HG02884 (cell line): ENCODE results near the gene FAM135A.
"Not testable (repeated sequence)": the region's sequence is repeated elsewhere in the genome, so short reads cannot be mapped to it uniquely, and the experiment has no call there.

Source experiments
- ATAC-seq: cut with Tn5 transposase; IDR thresholded peaks from one replicate; pipeline ENCODE4 v1.9.1; 2021; ENCODE audit warnings: mild to moderate bottlenecking, moderate library complexity; ENCODE audit not compliant: unreplicated experiment

FAM135A gene

GRCh38 chr6:70456735-70457134 lies 43.4 kb downstream of the FAM135A start:
- no peak for ATAC-seq

GRCh38 chr6:70459235-70459634 lies 45.9 kb downstream of the FAM135A start:
- no peak for ATAC-seq

DNA sequence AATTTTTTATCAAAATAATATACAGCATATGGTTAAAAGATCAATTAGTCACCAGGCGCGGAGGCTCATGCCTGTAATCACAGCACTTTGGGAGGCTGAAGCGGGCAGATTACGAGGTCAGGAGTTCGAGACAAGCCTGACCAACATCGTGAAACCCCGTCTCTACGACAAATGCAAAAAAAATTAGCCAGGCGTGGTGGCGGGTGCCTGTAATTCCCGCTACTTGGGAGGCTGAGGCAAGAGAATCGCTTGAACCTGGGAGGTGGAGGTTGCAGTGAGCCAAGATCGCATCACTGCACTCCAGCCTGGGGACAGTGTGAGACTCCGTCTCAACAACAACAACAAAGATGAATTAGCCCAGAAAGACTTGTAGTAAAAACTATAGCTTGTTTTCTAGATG lies 46.4 kb downstream of the FAM135A start:
- not testable (repeated sequence) for ATAC-seq

GRCh38 chr6:70470016-70470415 lies 56.7 kb downstream of the FAM135A start:
- no peak for ATAC-seq

DNA sequence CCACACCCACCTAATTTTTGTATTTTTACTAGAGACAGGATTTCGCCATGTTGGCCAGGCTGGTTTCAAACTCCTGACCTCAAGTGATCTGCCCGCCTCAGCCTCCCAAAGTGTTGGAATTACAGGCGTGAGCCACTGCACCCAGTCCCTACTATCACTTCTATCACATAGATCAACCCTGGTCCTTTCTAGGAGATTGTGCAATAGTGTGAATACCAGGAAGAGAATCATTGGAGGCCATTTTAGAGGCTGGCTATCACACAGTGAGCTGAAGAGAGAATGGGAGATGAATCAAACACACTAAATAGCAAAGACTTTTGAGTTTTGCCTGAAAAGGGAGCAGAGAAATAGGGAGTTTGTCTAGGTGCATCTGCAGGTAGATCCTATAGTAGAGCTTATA lies 57.2 kb downstream of the FAM135A start:
- not testable (repeated sequence) for ATAC-seq

DNA sequence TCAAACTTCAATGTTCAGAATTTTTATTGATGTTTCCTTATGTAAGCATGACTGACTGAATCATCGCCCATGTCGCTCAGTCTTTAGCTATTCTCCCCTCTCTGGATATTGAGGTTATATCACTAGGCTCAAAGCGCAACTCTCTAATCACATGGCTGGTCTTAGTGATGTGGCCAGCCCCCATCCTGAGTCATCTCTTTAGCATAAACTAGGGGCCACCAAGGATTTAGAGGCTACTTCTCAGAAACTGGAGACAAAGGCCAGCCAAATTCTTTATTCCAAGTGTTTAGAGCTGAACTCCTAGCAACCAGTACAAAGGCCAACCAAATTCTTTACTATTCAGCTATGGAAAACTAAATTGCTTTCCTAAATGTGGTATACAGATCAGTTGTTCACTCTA lies 61.4 kb downstream of the FAM135A start:
- no peak for ATAC-seq

- no peak for ATAC-seq
Measured at GRCh38 chr6:70479236-70479635, 65.9 kb downstream of the FAM135A start.

DNA sequence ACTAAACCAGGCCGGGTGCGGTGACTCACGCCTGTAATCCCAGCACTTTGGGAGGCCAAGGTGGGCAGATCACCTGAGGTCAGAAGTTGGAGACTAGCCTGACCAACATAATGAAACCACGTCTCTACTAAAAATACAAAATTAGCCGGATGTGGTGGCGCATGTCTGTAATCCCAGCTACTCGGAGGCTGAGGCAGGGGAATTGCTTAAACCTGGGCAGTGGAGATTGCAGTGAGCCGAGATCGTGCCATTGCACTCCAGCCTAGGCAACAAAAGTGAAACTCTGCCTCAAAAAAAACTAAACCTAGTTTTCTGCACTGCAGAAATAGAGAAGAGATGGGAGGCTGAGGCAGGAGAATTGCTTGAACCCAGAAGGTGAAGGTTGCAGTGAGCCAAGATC lies 73.3 kb downstream of the FAM135A start:
- not testable (repeated sequence) for ATAC-seq

DNA sequence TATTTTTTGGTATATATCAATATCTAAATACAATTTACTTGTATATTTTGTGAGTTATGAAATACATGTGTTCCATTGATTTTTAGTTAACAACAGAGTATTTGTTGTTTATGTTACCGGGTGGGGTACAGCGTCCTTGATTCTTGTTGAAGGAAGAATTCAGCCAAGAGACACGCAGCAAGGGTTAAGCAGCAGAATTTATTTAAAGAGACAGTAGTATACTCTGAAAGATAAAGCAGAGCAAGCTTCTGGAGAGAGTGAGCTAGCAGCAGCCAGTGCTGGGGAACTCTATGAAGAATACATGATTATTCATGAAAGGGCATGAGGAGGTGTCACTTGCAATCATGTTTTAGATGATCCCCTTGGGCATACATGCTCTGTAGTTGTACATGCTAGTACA lies 76.1 kb downstream of the FAM135A start:
- no peak for ATAC-seq

DNA sequence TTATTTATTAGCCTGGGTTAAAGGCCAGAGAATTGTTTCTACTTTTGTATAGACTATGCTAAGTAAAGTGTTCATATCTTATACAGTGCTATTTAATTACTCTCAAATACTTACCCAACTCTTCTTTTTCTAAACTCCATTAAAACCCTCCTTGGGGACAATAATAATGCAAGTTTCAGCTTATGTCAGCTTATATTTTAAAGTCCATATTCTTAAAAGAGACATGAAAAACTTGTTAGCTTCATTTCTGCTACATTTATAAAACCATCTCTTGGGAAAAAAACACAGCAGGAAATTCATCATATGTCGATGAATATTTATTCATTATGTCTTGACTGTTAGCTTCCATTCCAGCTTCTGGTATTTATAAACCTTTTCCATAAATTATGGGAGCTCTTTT lies 81.5 kb downstream of the FAM135A start:
- ATAC-seq: no peak

- ATAC-seq: not testable (repeated sequence)
Measured at GRCh38 chr6:70495790-70496189, 82.5 kb downstream of the FAM135A start.

DNA sequence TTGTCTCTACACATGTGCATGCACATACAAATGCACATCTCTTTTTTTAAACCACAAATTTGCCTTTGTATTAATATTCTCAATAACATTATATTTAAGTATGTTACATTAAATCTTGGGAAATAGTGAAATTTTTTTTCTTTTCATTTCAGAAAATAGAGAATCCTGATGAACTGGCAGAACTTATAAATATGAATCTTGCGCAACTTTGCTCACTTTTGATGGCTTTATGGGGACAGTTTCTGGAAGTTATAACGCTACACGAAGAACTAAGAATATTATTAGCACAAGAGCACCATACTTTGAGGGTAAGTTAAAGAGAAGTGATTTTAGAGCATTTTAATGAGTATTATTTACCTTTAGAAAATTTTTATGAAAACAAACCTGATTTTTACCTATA lies 89.2 kb downstream of the FAM135A start:
- no peak for ATAC-seq

DNA sequence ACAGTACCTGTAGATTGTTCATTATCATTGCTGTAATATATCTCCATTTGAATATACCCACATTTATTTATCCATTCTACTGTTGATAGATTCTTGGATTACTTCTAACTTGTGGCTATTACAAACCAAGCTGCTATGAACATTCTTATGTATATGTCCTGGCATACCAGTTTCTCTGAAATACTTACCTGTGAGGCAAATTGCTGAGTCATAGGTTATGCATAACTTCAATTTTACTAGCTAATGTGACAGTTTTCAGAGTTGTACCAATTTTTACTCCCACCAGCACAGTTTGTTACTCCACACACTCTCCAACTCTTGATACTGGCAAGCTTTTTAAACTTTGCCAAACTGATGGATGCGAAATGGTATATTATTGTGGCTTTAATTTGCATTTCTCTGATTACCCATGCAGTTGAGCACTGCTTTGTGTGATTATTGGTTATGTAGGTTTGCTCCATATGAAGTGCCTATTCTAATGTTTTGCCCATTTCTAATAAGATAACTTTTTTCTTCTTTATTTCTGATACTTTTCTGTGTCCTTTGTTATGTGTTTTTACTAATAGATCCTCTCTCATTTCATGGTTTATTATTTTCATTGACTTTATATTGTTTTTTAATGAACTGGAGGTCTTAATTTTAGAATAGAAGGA lies 90.6 kb downstream of the FAM135A start:
- no peak for ATAC-seq

DNA sequence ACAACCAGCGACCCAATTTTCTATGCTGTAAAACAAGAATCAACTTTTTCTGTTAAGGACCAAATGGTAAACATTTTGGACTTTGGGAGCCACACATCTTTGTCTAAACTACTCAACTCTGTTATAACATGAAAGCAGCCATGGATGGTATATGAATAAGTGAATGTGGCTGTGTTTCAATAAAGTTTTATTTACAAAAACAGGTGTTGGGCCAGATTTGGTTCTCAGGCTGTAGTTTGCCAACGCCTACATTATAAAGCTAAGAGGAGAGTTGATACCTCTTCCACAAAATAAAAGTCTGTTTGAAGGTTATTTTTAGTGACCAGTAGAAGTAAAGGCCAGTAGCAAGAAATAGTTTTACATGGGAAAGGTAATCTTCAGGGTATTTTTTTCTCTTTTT lies 93.0 kb downstream of the FAM135A start:
- no peak for ATAC-seq

DNA sequence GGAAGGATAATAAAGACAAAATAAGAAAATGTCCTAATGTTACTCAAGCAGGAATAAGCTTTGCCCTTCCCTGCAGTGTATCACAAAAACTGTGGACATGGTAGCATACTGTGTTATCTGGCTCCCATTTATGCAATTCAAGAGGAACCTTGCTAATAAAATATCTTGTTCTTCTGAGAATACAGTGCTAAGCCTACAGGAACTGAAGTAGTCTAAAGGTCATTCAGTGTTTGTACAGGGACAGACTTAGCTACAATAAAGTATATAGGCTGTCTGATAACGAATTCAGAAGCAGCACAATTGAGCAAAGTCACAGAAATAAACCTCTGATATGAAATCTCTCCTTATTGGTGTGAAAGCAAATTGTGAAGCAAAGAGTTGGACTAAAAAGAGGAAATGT lies 93.9 kb downstream of the FAM135A start:
- ATAC-seq: no peak

DNA sequence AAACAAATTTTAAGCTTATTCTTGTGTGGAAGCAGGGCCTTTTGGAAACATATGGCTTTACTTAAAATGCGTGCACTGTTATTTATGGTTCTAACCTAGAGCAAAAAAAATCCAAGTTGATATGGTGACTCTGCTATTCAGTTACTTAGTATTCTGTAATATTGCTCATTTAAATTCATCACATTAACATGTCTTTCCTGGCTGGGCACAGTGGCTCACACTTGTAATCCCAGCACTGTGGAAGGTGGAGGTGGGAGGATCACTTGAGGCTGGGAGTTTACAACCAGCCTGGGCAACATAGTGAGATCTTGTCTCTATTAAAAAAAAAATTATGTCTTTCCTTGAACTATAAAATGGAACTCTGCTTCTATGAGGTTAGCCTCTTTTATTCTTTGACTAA lies 95.6 kb downstream of the FAM135A start:
- no peak for ATAC-seq

DNA sequence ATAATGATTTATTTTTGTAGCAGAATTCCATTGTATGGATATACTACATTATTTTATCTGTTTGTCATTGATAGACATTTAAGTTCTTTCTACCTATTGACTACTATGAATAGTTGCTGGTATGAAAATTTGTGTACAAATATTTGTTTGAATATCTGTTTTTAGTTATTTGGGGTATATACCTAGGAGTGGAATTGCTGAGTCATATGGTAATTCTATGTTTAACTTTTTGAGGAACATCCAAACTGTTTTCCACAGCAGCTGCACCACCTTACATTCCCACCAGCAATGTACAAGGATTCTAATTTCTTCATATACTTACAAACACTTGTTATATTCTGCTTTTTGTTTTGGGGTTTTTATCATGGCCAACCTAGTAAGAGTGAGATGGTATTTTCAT lies 97.3 kb downstream of the FAM135A start:
- ATAC-seq: no peak

GRCh38 chr6:70518723-70519122 lies 105.4 kb downstream of the FAM135A start:
- no peak for ATAC-seq

- ATAC-seq: no peak
Measured at GRCh38 chr6:70520575-70520974, 107.3 kb downstream of the FAM135A start.

GRCh38 chr6:70524721-70525286 lies 111.5 kb downstream of the FAM135A start:
- no peak for ATAC-seq

GRCh38 chr6:70527071-70527737 lies 113.9 kb downstream of the FAM135A start:
- ATAC-seq: no peak

- ATAC-seq: no peak
Measured at GRCh38 chr6:70530023-70530422, 116.7 kb downstream of the FAM135A start.
